ENCODE data around the gene C20orf204. TPM values are rescaled to one million over a fixed set of nuclear protein-coding genes. Genes with fewer than 3 reads are reported as not detected.
A peak's percentile ranks its signal among the peaks of the same experiment; 100 is the strongest.

Gene C20orf204
- total RNA-seq, 3 donors from 2014 or later (not counting 1 experiment from before 2014, with no cell fraction given), result 4.3 to 5.5 (median 5.3) TPM

DNA sequence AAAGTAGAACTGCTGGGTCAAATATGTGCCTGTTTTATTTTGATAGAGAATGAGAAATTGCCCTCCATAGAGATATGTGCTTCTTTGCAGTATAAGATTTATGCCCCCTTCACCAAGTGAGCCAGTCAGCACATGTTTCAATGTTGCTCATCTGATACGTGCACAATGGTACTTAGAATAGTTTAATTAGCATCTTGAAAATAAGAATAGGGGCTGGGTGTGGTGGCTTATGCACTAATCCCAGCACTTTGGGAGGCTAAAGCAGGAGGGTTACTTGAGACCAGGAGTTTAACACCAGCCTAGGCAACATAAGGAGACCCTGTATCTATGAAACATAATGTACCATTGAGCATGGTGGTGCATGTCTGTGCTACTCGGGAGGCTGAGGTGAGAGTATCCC is 20.3 kb upstream of the C20orf204 start:
- Mint-ChIP-seq H3K36me3 (no peaks in the 10 kb centered on the region), H3K27me3 (ENCODE audit: low read depth in 2 of 2) (no peaks in the 10 kb centered on the region), H3K9me3 (no peaks in the 10 kb centered on the region), H3K4me1 (peaks cover 15 to 16% of the 10 kb centered on the region in 2 donors), H3K27ac (peak overlapping the region in 1 of 2 donors; percentile 31), H3K4me3 (peak overlapping the region; percentile 9)
- DNase-seq, result no peak
- H3K4me1 ChIP-seq (ENCODE audit: control insufficient read depth, insufficient read depth, low read length), result peaks cover 26% of the 10 kb centered on the region
- H3K4me3 ChIP-seq (ENCODE audit: low read length), result no peak overlapping the region
- H3K27ac ChIP-seq (ENCODE audit: low read length), result no peak overlapping the region
- H3K9me3 ChIP-seq (ENCODE audit: control insufficient read depth, insufficient read depth, low read length), result peaks cover 13% of the 10 kb centered on the region
- intact Hi-C loops (cut with micrococcal nuclease), result no loop called here
- 97% methylated on average over 2 of the region's 2 CpGs for WGBS (ENCODE audit: insufficient coverage)
- TF ChIP-seq, protein P1, sequence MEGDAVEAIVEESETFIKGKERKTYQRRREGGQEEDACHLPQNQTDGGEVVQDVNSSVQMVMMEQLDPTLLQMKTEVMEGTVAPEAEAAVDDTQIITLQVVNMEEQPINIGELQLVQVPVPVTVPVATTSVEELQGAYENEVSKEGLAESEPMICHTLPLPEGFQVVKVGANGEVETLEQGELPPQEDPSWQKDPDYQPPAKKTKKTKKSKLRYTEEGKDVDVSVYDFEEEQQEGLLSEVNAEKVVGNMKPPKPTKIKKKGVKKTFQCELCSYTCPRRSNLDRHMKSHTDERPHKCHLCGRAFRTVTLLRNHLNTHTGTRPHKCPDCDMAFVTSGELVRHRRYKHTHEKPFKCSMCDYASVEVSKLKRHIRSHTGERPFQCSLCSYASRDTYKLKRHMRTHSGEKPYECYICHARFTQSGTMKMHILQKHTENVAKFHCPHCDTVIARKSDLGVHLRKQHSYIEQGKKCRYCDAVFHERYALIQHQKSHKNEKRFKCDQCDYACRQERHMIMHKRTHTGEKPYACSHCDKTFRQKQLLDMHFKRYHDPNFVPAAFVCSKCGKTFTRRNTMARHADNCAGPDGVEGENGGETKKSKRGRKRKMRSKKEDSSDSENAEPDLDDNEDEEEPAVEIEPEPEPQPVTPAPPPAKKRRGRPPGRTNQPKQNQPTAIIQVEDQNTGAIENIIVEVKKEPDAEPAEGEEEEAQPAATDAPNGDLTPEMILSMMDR (IDR thresholded peaks at IDR 0.05), result no peak
- peaks cover 54% of the 10 kb centered on the region for H3K36me3 ChIP-seq (ENCODE audit: control insufficient read depth, insufficient read depth, low read length)
- no peaks in the 10 kb centered on the region for H3K27me3 ChIP-seq (ENCODE audit: control insufficient read depth, insufficient read depth, low read length)
- ATAC-seq, result no peak

DNA sequence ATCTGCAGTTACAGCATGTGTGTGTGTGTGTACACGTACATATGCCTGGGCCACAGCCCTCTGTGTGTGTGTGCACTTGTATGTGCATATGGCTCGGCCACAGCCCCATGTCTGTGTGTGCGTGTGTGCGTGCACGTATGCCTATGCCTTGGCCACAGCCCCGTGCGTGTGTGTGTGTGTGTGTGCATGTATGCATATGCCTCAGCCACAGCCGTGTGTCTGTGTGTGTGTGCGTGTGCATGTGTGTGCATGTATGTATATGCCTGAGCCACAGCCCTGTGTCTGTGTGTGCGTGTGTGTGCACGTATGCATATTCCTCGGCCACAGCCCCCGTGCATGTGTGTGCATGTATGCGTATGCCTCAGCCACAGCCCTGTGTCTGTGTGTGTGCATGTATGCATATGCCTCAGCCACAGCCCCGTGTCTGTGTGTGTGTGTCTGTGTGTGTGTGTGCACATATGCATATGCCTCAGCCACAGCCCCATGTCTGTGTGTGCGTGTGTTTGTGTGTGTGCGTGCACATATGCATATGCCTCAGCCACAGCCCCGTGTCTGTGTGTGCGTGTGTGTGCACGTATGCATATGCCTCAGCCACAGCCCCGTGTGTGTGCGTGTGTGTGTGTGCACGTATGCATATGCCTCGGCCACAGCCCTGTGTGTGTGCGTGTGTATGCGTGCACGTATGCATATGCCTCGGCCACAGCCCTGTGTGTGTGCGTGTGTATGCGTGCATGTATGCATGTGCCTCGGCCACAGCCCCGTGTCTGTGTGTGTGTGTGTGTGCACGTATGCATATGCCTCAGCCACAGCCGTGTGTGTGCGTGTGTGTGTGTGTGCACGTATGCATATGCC is 14.6 kb upstream of the C20orf204 start:
- TF ChIP-seq, protein P1 (IDR thresholded peaks at IDR 0.05), result no peak
- H3K36me3 ChIP-seq (ENCODE audit: control insufficient read depth, insufficient read depth, low read length), result peaks cover 74% of the 10 kb centered on the region
- H3K27me3 ChIP-seq (ENCODE audit: control insufficient read depth, insufficient read depth, low read length), result no peaks in the 10 kb centered on the region
- Mint-ChIP-seq H3K27me3 (ENCODE audit: low read depth in 2 of 2) (no peaks in the 10 kb centered on the region), H3K36me3 (no peaks in the 10 kb centered on the region), H3K4me1 (peaks cover 0 to 6% of the 10 kb centered on the region in 2 donors), H3K27ac (no peak overlapping the region), H3K9me3 (no peaks in the 10 kb centered on the region), H3K4me3 (no peak overlapping the region)
- no peak overlapping the region for H3K27ac ChIP-seq (ENCODE audit: low read length)
- intact Hi-C loops (cut with micrococcal nuclease), result no loop called here
- H3K9me3 ChIP-seq (ENCODE audit: control insufficient read depth, insufficient read depth, low read length), result no peaks in the 10 kb centered on the region
- H3K4me1 ChIP-seq (ENCODE audit: control insufficient read depth, insufficient read depth, low read length), result no peaks in the 10 kb centered on the region
- WGBS (ENCODE audit: insufficient coverage), result 99% methylated on average over 36 of the region's 36 CpGs
- no peak for ATAC-seq
- H3K4me3 ChIP-seq (ENCODE audit: low read length), result no peak overlapping the region
- DNase-seq, result no peak

DNA sequence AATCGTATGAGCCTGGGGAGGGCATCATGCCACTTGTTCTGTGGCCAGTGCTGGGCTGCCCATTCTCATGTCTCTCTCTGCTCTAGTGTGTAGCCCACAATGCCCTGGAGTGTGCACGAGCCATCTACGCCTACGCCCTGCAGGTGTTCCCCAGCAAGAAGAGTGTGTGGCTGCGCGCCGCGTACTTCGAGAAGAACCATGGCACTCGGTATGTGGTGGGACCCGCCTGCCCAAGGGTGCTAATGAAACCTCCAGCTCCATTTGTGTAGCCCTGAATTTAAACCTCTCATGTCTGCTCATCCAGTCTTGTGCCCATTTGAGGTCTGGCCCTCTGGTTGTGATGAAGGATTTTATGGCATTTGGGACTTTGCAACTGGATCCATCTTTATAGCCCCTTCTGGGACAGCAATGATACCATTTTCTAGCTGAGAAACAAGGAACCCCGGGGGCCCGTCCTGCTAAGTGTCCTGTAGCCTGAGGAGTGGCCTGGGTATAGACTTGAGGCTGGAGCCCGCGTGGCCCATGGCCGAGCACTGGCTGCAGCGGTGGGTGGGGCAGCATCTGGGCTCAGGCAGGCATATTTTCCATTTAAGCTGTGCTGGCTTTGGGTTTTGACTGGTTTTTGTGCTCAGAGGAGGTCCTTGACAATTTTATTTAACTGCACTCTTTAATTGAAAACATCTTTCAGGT is 13.2 kb upstream of the C20orf204 start:
- DNase-seq (no peak), ATAC-seq (no peak)
- H3K36me3 ChIP-seq (ENCODE audit: control insufficient read depth, insufficient read depth, low read length), result peaks cover 81% of the 10 kb centered on the region
- no peaks in the 10 kb centered on the region for H3K4me1 ChIP-seq (ENCODE audit: control insufficient read depth, insufficient read depth, low read length)
- 98% methylated on average over 17 of the region's 17 CpGs for WGBS (ENCODE audit: insufficient coverage)
- TF ChIP-seq, protein P1 (IDR thresholded peaks at IDR 0.05), result no peak
- Mint-ChIP-seq H3K4me1 (peaks cover 0 to 6% of the 10 kb centered on the region in 2 donors), H3K27me3 (ENCODE audit: low read depth in 2 of 2) (no peaks in the 10 kb centered on the region), H3K9me3 (no peaks in the 10 kb centered on the region), H3K36me3 (no peaks in the 10 kb centered on the region), H3K4me3 (no peak overlapping the region), H3K27ac (no peak overlapping the region)
- H3K9me3 ChIP-seq (ENCODE audit: control insufficient read depth, insufficient read depth, low read length), result no peaks in the 10 kb centered on the region
- H3K27me3 ChIP-seq (ENCODE audit: control insufficient read depth, insufficient read depth, low read length), result no peaks in the 10 kb centered on the region
- H3K27ac ChIP-seq (ENCODE audit: low read length), result no peak overlapping the region
- intact Hi-C loops (cut with micrococcal nuclease), result no loop called here
- H3K4me3 ChIP-seq (ENCODE audit: low read length), result no peak overlapping the region
